PFSK-1 (cell line): ENCODE data around the gene STK24.

Experiments
- FOXP2 ChIP-seq: optimal IDR thresholded peaks from 2 replicates; pipeline ENCODE3; 2011; ENCODE audit warnings: borderline replicate concordance, control low read depth, inconsistent platforms; ENCODE audit not compliant: insufficient read depth; ENCODE audit errors: extremely low read length, extremely low read depth
- POLR2AphosphoS5 ChIP-seq: IDR thresholded peaks from 2 replicates; pipeline ENCODE4 v1.6.1; 2012; ENCODE audit warnings: low read depth, mild to moderate bottlenecking, control low read depth, low read length, moderate library complexity
- REST ChIP-seq, 2 experiments: IDR thresholded peaks; 2 replicates each; pipeline versions ENCODE4 v1.6.1 to v1.8.0; 2011 to 2012; ENCODE audit warnings: low read depth in 2 of 2, low read length in 2 of 2, control low read depth in 1 of 2, inconsistent platforms in 1 of 2, mild to moderate bottlenecking in 1 of 2, moderate library complexity in 1 of 2; ENCODE audit not compliant: insufficient read depth in 1 of 2
- SIN3A ChIP-seq: IDR thresholded peaks from 2 replicates; pipeline ENCODE4 v1.6.1; 2012; ENCODE audit warnings: mild to moderate bottlenecking, low read length, moderate library complexity, borderline replicate concordance; ENCODE audit not compliant: insufficient read depth
- TAF1 ChIP-seq: IDR thresholded peaks from 2 replicates; pipeline ENCODE4 v1.6.1; 2012; ENCODE audit warnings: low read length, control low read depth, borderline replicate concordance; ENCODE audit not compliant: insufficient read depth

STK24 gene

GRCh38 chr13:98514288-98514687 lies 62.6 kb downstream of the STK24 start:
- TF ChIP-seq SIN3A (no peak), POLR2AphosphoS5 (no peak), REST (IDR thresholded peaks at IDR 0.05; ENCODE audit: insufficient read depth in 1 of 2, low read depth in 2 of 2, low read length in 2 of 2) (no peak), FOXP2 (no peak)

GRCh38 chr13:98513837-98514236 lies 63.1 kb downstream of the STK24 start:
- TF ChIP-seq TAF1 (no peak), FOXP2 (no peak), SIN3A (no peak), REST (IDR thresholded peaks at IDR 0.05; ENCODE audit: insufficient read depth in 1 of 2, low read depth in 2 of 2, low read length in 2 of 2) (no peak), POLR2AphosphoS5 (no peak)

- TF ChIP-seq POLR2AphosphoS5 (no peak), SIN3A (no peak), REST (IDR thresholded peaks at IDR 0.05; ENCODE audit: insufficient read depth in 1 of 2, low read depth in 2 of 2, low read length in 2 of 2) (no peak), FOXP2 (no peak), TAF1 (no peak)
Measured at GRCh38 chr13:98512774-98513665, 63.9 kb downstream of the STK24 start.

GRCh38 chr13:98511435-98511834 lies 65.5 kb downstream of the STK24 start:
- TF ChIP-seq TAF1, result no peak
- TF ChIP-seq SIN3A, result no peak
- no peak for TF ChIP-seq FOXP2
- no peak for TF ChIP-seq POLR2AphosphoS5
- no peak for TF ChIP-seq REST (IDR thresholded peaks at IDR 0.05; ENCODE audit: insufficient read depth in 1 of 2, low read depth in 2 of 2, low read length in 2 of 2)
